IgD-negative memory B cell (primary cell): ENCODE results near the gene PTPRH. TPM values are rescaled to one million over a fixed set of nuclear protein-coding genes. Genes with fewer than 3 reads are reported as not detected.

Experiments used
- H3K27ac Mint-ChIP-seq, 3 donors: one replicate each; pipeline ENCODE4 v1.8.0; 2020 to 2022; ENCODE audit warnings: mild to moderate bottlenecking in 3 of 3, mixed read lengths in 3 of 3, moderate library complexity in 1 of 3
- H3K27me3 Mint-ChIP-seq: one replicate; pipeline ENCODE4 v1.8.0; 2021; ENCODE audit warnings: mixed read lengths
- H3K36me3 Mint-ChIP-seq: one replicate; pipeline ENCODE4 v1.8.0; 2020; ENCODE audit warnings: mild to moderate bottlenecking, mixed read lengths
- H3K4me1 Mint-ChIP-seq, 3 donors: one replicate each; pipeline ENCODE4 v1.8.0; 2020 to 2022; ENCODE audit warnings: mixed read lengths in 3 of 3, mild to moderate bottlenecking in 1 of 3
- H3K4me3 Mint-ChIP-seq, 4 donors: one replicate each; pipeline ENCODE4 v1.8.0; 2020 to 2022; ENCODE audit warnings: mild to moderate bottlenecking in 4 of 4, mixed read lengths in 4 of 4, moderate library complexity in 3 of 4
- H3K9me3 Mint-ChIP-seq, 3 donors: one replicate each; pipeline ENCODE4 v1.8.0; 2020 to 2021; ENCODE audit warnings: mixed read lengths in 3 of 3, mild to moderate bottlenecking in 1 of 3
- polyA plus RNA-seq: library from polyadenylated mRNA; unstranded; fragments of 300-500 nt; fragmentation: Illumina TruSeq; gene quantifications from one replicate; pipeline ENCODE4 v1.2.3, GENCODE V29; 2021

The PTPRH gene
- polyA plus RNA-seq, 1 donor from 2014 or later = not detected

GRCh38 chr19:55153652-55154264 is 55.5 kb downstream of the PTPRH start:
- Mint-ChIP-seq H3K27me3 (peaks cover 29% of the 10 kb centered on the region), H3K4me3 (no peak overlapping the region), H3K36me3 (peaks cover 6% of the 10 kb centered on the region), H3K4me1 (peaks cover 0 to 18% (median 13%) of the 10 kb centered on the region in 3 donors), H3K9me3 (peaks cover 0 to 16% (median 0%) of the 10 kb centered on the region in 3 donors), H3K27ac (peak overlapping the region in 2 of 3 donors; percentile 17 to 20)

GRCh38 chr19:55152017-55152416 is 57.3 kb downstream of the PTPRH start:
- Mint-ChIP-seq H3K4me1 (peaks cover 0 to 18% (median 13%) of the 10 kb centered on the region in 3 donors), H3K36me3 (peaks cover 6% of the 10 kb centered on the region), H3K27ac (peak overlapping the region in 1 of 3 donors; percentile 70), H3K9me3 (peaks cover 0 to 16% (median 0%) of the 10 kb centered on the region in 3 donors), H3K4me3 (peak overlapping the region in 1 of 4 donors; percentile 47), H3K27me3 (peaks cover 27% of the 10 kb centered on the region)

DNA sequence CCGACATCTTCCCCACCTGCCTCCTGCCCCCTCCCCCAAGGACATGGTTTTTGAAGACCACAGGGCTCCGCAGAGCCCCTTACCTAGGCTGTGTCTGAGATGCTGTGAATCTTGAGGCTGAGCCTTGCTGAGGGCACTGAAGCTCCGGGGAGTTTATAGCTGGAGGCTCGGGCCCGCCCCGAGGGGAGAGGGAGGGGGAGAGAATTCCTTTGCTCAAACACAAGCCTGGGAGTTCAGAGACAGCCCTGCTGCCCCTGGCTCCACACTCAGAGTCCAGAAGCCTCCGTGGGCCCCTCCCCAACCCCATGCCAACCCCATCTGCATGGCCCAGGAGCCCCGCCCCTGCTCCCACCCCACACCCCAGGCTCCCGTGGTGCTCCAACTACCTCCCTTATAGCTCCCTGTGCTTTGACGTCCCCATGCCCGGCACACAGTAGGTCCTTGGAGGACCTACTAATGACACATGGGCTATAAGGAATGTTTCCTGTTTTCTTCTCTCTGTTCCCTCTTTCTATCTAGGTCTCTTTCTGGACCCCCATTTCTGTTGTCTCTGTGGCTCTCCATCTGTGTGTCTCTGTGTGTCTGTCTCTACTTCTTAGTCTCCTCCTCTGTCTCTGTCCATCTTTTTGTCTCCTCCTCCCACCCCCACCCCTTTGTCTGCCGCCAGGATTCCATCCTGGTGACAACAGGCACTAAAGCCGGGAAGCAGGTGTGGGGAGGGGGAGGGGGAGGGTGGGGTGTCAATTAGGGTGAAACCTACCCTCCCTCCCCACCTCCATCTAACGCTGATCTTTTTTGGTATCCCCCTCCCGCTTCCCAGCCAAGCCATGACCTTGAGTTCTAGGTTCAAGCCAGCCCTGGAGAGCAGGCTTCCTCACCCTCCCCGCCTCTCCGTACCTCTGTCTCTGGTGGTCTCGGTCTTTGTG is 60.0 kb downstream of the PTPRH start, which contains the start of gene TNNT1:
TNNT1 (minus strand) TSS at position 129 of the 926 bp plus-strand sequence. CDS start 2,049 bp downstream, outside the sequence.
- Mint-ChIP-seq H3K27me3 (peaks cover 26% of the 10 kb centered on the region), H3K9me3 (peaks cover 0 to 11% (median 0%) of the 10 kb centered on the region in 3 donors), H3K4me1 (peaks cover 0 to 20% (median 13%) of the 10 kb centered on the region in 3 donors), H3K4me3 (peak within 1 kb of the TSS in 2 of 4 donors; percentile 61 to 73), H3K27ac (peak within 1 kb of the TSS in 1 of 3 donors; percentile 62), H3K36me3 (peaks cover 3% of the 10 kb centered on the region)

GRCh38 chr19:55147545-55148251 is 61.6 kb downstream of the PTPRH start:
- Mint-ChIP-seq H3K36me3 (no peaks in the 10 kb centered on the region), H3K27me3 (peaks cover 34% of the 10 kb centered on the region), H3K4me3 (no peak overlapping the region), H3K4me1 (peaks cover 0 to 16% (median 7%) of the 10 kb centered on the region in 3 donors), H3K9me3 (peaks cover 0 to 12% (median 0%) of the 10 kb centered on the region in 3 donors), H3K27ac (no peak overlapping the region)

DNA sequence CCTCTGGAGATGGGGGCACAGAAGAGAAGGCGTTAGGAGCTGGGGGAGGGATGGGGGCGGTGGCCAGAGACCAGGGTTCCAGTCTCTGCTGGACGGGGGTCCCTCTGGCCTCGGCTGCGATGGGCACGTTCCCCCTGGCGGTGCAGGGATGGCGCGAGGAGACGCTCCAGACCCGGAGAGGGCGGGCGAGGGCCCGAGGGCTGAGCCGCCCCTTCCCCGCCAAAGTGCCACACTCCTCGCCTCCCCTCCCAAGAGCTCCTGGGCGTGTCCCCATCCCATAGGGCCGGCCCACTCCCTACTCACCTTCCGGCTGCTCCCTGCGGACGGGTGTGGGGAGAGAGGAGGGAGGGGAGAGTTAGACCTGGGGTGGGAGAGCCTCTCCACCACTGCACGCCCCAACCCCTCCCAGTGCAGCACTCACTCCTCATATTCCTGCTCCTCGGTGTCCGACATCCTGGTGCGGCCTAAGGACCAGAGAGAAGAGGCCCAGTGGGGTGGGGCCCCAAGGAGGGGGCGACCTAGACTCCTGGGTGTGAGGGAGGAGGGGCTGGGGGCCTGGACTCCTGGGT is 62.5 kb downstream of the PTPRH start:
- Mint-ChIP-seq H3K4me3 (no peak overlapping the region), H3K27me3 (peaks cover 34% of the 10 kb centered on the region), H3K4me1 (peaks cover 0 to 10% (median 1%) of the 10 kb centered on the region in 3 donors), H3K36me3 (no peaks in the 10 kb centered on the region), H3K27ac (no peak overlapping the region), H3K9me3 (peaks cover 0 to 9% (median 0%) of the 10 kb centered on the region in 3 donors)

DNA sequence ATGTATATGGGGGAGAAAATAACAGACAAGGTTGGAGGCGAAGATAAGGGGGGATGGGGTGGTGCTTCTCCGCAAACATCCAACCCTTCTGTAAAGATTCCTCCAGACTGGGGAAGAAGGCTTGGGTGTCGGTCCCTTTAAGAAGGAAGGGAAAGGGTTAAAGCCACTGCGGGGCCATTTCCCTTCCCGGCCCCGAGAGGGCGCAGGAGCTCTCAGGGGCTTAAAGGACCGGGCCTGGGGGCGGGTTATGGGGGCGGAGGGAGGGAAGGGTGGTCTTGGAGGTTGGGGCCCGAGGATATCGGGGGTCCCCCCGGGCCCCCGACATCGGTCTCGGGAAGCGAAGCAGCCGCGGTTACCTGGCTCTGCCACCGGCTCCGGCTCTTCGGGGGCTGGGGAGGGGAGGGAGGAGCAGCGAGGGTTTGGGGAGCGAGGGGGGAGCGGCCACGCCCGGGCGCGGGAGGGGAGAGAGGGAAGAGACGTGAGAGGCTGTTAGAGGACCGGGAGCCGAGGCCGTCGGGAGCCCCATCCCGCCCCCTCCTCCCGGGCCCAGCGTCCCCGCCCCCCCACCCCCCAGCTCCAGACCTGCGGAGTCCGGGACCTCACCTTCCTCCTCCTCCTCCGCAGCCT is 63.1 kb downstream of the PTPRH start:
- no peaks in the 10 kb centered on the region for H3K36me3 Mint-ChIP-seq
- peaks cover 38% of the 10 kb centered on the region for H3K27me3 Mint-ChIP-seq

GRCh38 chr19:55145232-55145631 is 64.1 kb downstream of the PTPRH start:
- no peak overlapping the region for H3K4me3 Mint-ChIP-seq
- peaks cover 40% of the 10 kb centered on the region for H3K27me3 Mint-ChIP-seq
- no peak overlapping the region for H3K27ac Mint-ChIP-seq
- peaks cover 0 to 3% (median 0%) of the 10 kb centered on the region in 3 donors for H3K9me3 Mint-ChIP-seq
- peaks cover 0 to 12% (median 4%) of the 10 kb centered on the region in 3 donors for H3K4me1 Mint-ChIP-seq
- no peaks in the 10 kb centered on the region for H3K36me3 Mint-ChIP-seq

More for the DNA sequence above, 63.1 kb downstream of the PTPRH start:
- Mint-ChIP-seq H3K4me3 (peak overlapping the region in 1 of 4 donors; percentile 27), H3K9me3 (peaks cover 0 to 3% (median 0%) of the 10 kb centered on the region in 3 donors), H3K27ac (no peak overlapping the region), H3K4me1 (peaks cover 0 to 11% (median 2%) of the 10 kb centered on the region in 3 donors)

- Mint-ChIP-seq H3K27me3 (peaks cover 32% of the 10 kb centered on the region), H3K4me1 (peaks cover 0 to 12% (median 3%) of the 10 kb centered on the region in 3 donors), H3K27ac (no peak overlapping the region), H3K4me3 (no peak overlapping the region), H3K9me3 (peaks cover 0 to 3% (median 0%) of the 10 kb centered on the region in 3 donors), H3K36me3 (no peaks in the 10 kb centered on the region)
Measured at GRCh38 chr19:55141696-55142095, 67.6 kb downstream of the PTPRH start.

DNA sequence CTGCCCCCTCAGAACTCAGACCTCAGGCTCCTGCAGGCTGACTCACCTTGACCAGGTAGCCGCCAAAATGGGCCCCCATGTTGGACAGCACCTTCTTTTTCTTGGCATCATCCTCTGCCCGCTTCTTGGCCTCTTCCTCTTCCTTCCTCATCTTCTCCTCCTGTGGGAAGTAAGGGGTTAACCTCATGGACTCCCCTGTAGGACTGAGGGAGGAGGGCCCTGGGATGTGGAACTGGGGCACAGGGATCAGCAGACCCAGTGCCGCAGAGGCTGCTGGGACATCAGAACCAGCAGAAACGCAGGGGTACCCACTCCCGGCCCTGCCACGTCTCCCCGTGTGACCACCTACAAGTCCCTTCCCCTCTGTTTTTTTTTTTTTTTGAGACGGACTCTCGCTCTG is 71.4 kb downstream of the PTPRH start:
- Mint-ChIP-seq H3K27me3 (peaks cover 25% of the 10 kb centered on the region), H3K9me3 (no peaks in the 10 kb centered on the region), H3K36me3 (no peaks in the 10 kb centered on the region), H3K27ac (peak overlapping the region in 1 of 3 donors; percentile 31), H3K4me3 (no peak overlapping the region), H3K4me1 (peaks cover 5 to 6% (median 5%) of the 10 kb centered on the region in 3 donors)

DNA sequence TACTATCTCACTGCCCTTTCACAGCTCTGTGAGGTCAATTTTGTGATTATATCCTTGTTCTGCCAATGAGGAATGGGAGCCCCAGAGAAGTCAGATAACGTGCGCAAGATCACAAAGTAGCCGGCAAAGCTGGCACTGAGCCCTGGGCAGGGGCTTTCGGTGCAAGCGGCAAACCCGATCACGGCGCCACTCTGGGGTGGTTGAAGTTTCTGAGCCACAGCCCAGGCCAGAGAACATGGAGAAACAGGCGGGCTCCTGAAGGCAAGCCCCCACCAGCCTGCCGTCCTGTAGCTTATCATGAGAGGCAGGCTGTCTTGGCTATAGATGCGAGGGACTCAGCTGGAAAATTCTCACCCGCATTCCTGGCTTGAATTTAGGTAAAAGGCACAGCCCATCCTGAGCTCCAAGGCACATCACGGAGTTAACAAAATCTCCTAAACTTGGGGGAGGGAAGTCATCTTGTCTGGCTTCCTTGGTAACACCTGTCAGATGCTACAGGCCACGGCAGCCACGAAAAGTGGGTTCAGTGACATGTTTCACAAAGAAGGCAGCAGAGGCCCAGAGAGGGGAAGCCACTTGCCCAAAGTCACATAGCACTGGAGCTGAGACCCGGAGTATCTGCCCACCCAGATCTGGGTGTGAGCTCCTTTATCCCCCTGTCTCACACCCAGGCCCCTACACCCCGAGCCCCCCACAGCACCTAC is 72.8 kb downstream of the PTPRH start:
- Mint-ChIP-seq H3K4me3 (no peak overlapping the region), H3K36me3 (no peaks in the 10 kb centered on the region), H3K27ac (no peak overlapping the region), H3K9me3 (no peaks in the 10 kb centered on the region), H3K4me1 (peaks cover 5 to 9% (median 6%) of the 10 kb centered on the region in 3 donors), H3K27me3 (peaks cover 25% of the 10 kb centered on the region)

DNA sequence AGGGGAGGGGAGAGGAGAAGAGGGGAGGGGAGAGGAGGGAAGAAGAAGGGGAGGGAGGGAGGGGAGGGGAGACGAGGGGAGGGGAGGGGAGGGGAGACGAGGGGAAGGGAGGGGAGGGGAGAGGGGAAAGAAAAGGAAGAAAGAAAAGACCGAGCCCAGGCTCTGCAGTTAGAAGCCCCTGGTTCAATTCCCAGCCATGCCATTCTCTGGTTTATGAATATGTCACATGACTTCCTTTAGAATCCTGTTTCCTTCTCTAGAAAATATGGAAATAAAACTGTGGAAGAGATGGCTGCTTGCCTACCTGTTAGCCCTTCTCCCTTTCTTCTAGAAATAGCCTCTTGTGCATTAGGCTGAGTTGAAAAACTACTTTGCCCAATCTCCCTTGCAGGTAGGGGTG is 74.6 kb downstream of the PTPRH start:
- Mint-ChIP-seq H3K4me3 (no peak overlapping the region), H3K4me1 (peaks cover 2 to 9% (median 3%) of the 10 kb centered on the region in 3 donors), H3K9me3 (no peaks in the 10 kb centered on the region), H3K27ac (no peak overlapping the region), H3K36me3 (no peaks in the 10 kb centered on the region), H3K27me3 (peaks cover 27% of the 10 kb centered on the region)

GRCh38 chr19:55133639-55134444 is 75.5 kb downstream of the PTPRH start:
- Mint-ChIP-seq H3K9me3 (no peaks in the 10 kb centered on the region), H3K4me3 (peak overlapping the region in 1 of 4 donors; percentile 83), H3K4me1 (peaks cover 2 to 9% (median 3%) of the 10 kb centered on the region in 3 donors), H3K27me3 (peaks cover 36% of the 10 kb centered on the region), H3K36me3 (no peaks in the 10 kb centered on the region), H3K27ac (no peak overlapping the region)
